Endodermal cell (in vitro differentiated cells): Measurements from ENCODE around the gene DENR. TPM values are rescaled to one million over a fixed set of nuclear protein-coding genes. Genes with fewer than 3 reads are reported as not detected.
"Not testable (repeated sequence)": the region's sequence is repeated elsewhere in the genome, so short reads cannot be mapped to it uniquely, and the experiment has no call there.

Source experiments
- DNase-seq: peaks from one replicate; pipeline ENCODE4 v3.0.0-alpha.2; 2017
- H3K27ac ChIP-seq: 2 replicates; pipeline ENCODE4 v1.5.1; 2013; ENCODE audit warnings: mild to moderate bottlenecking, low read depth, low read length, moderate library complexity
- H3K27me3 ChIP-seq: 2 replicates; pipeline ENCODE4 v1.6.1; 2013; ENCODE audit warnings: mild to moderate bottlenecking, low read length, moderate library complexity; ENCODE audit not compliant: insufficient read depth, control insufficient read depth, poor library complexity, severe bottlenecking
- H3K36me3 ChIP-seq: 2 replicates; pipeline ENCODE4 v1.7.0; 2013; ENCODE audit warnings: mild to moderate bottlenecking, low read length, moderate library complexity; ENCODE audit not compliant: control insufficient read depth, insufficient read depth
- H3K4me1 ChIP-seq: one replicate; pipeline ENCODE4 v1.7.0; 2013; ENCODE audit warnings: low read length; ENCODE audit not compliant: control insufficient read depth, insufficient read depth
- H3K4me3 ChIP-seq: 2 replicates; pipeline ENCODE4 v1.5.1; 2013; ENCODE audit warnings: mild to moderate bottlenecking, low read length, moderate library complexity
- H3K9ac ChIP-seq: 2 replicates; pipeline ENCODE4 v1.6.1; 2013; ENCODE audit warnings: mild to moderate bottlenecking, low read length, moderate library complexity; ENCODE audit not compliant: poor library complexity, severe bottlenecking; ENCODE audit errors: extremely low read depth
- H3K9me3 ChIP-seq: 2 replicates; pipeline ENCODE4 v1.6.1; 2013; ENCODE audit warnings: mild to moderate bottlenecking, low read length, moderate library complexity; ENCODE audit not compliant: control insufficient read depth
- H3K27ac Mint-ChIP-seq: 2 replicates; pipeline ENCODE4 v1.8.0; 2020; ENCODE audit warnings: mixed read lengths
- H3K27me3 Mint-ChIP-seq: 2 replicates; pipeline ENCODE4 v1.8.0; 2021; ENCODE audit warnings: mild to moderate bottlenecking, mixed read lengths; ENCODE audit not compliant: insufficient read depth
- H3K36me3 Mint-ChIP-seq: 2 replicates; pipeline ENCODE4 v1.8.0; 2020; ENCODE audit warnings: low read depth, mixed read lengths
- H3K4me1 Mint-ChIP-seq: 2 replicates; pipeline ENCODE4 v1.8.0; 2020; ENCODE audit warnings: mixed read lengths
- H3K4me3 Mint-ChIP-seq: 2 replicates; pipeline ENCODE4 v1.8.0; 2020; ENCODE audit warnings: mild to moderate bottlenecking, moderate library complexity, mixed read lengths
- H3K9me3 Mint-ChIP-seq: 2 replicates; pipeline ENCODE4 v1.8.0; 2020; ENCODE audit warnings: mild to moderate bottlenecking, mixed read lengths
- CTCF ChIP-seq: fragments of 200-600 bp; sonication (generic); conservative IDR thresholded peaks from 2 replicates; pipeline ENCODE4 v1.5.0; 2021; ENCODE audit warnings: antibody characterized with exemption, mild to moderate bottlenecking
- WGBS, 2 experiments: methylation state at CpG; one replicate each; pipeline versions ENCODE4 v1.1.5 to v1.1.7; 2013; ENCODE audit warnings: missing lambda C conversion rate in 2 of 2, mixed read lengths in 1 of 2; ENCODE audit not compliant: insufficient coverage in 1 of 2, insufficient read length in 1 of 2; 5-methylcytosine and 5-hydroxymethylcytosine counted together
- total RNA-seq, 2 donors: library from RNA; stranded (reverse); fragmentation: NEBNext Ultra II Directional in 1 of 2; extraction: Animal tissue kit (Norgen Biotek cat#: 25700) in 1 of 2; gene quantifications; 2 replicates in 1 of 2; 3 replicates in 1 of 2; pipeline ENCODE4 v1.2.1, GENCODE V29; 2021

The DENR gene
- total RNA-seq, 2 donors from 2014 or later = 85.8 to 86.1 TPM

- not testable (repeated sequence) for H3K9me3 ChIP-seq, H3K36me3 Mint-ChIP-seq, H3K9ac ChIP-seq, H3K27ac ChIP-seq, H3K9me3 Mint-ChIP-seq, H3K27me3 ChIP-seq, H3K4me3 ChIP-seq, H3K27ac Mint-ChIP-seq, H3K4me1 Mint-ChIP-seq, H3K27me3 Mint-ChIP-seq, DNase-seq, H3K4me1 ChIP-seq, H3K4me3 Mint-ChIP-seq, H3K36me3 ChIP-seq
- 85 to 100% methylated on average over 1 of the region's 1 CpG for WGBS, 2 experiments
These were observed 41.4 kb upstream of the DENR start for GRCh38 chr12:122711266-122711665.

GRCh38 chr12:122713491-122714188 is 39.0 kb upstream of the DENR start:
- 87% methylated on average over 3 of the region's 10 CpGs; no CpG with 5 or more reads in 1 of the 2 experiments for WGBS, 2 experiments
- not testable (repeated sequence) for H3K27ac ChIP-seq, DNase-seq, H3K27me3 ChIP-seq, H3K36me3 ChIP-seq, H3K9ac ChIP-seq, H3K27me3 Mint-ChIP-seq, H3K27ac Mint-ChIP-seq, H3K9me3 Mint-ChIP-seq, H3K4me1 ChIP-seq, H3K36me3 Mint-ChIP-seq, H3K4me1 Mint-ChIP-seq, H3K9me3 ChIP-seq, H3K4me3 Mint-ChIP-seq, H3K4me3 ChIP-seq

GRCh38 chr12:122715211-122715610 is 37.4 kb upstream of the DENR start:
- not testable (repeated sequence) for DNase-seq, H3K4me1 ChIP-seq, H3K27me3 Mint-ChIP-seq, H3K36me3 ChIP-seq, H3K36me3 Mint-ChIP-seq, H3K27ac Mint-ChIP-seq, H3K4me3 Mint-ChIP-seq, H3K27me3 ChIP-seq, H3K4me1 Mint-ChIP-seq, H3K9me3 Mint-ChIP-seq, H3K4me3 ChIP-seq, H3K9ac ChIP-seq, H3K27ac ChIP-seq, H3K9me3 ChIP-seq
- 94% methylated on average over 5 to 6 of the region's 6 CpGs for WGBS, 2 experiments

- H3K4me3 ChIP-seq, H3K9ac ChIP-seq, DNase-seq, H3K27me3 ChIP-seq, H3K27ac Mint-ChIP-seq, H3K27me3 Mint-ChIP-seq, H3K36me3 ChIP-seq, H3K4me1 ChIP-seq, H3K27ac ChIP-seq, H3K4me1 Mint-ChIP-seq, H3K4me3 Mint-ChIP-seq, H3K9me3 Mint-ChIP-seq, H3K36me3 Mint-ChIP-seq, H3K9me3 ChIP-seq: not testable (repeated sequence)
- 93 to 94% methylated on average over 3 to 9 of the region's 10 CpGs for WGBS, 2 experiments
These were observed 36.0 kb upstream of the DENR start, which contains the start of gene HCAR3 for GRCh38 chr12:122716658-122717057. Gene HCAR3 (minus strand): TSS chr12:122716811. CDS start chr12:122716737, 74 bp downstream.

GRCh38 chr12:122721057-122721545 is 31.5 kb upstream of the DENR start:
- Mint-ChIP-seq H3K27ac (no peak overlapping the region), H3K27me3 (no peaks in the 10 kb centered on the region), H3K4me1 (peaks cover 6% of the 10 kb centered on the region), H3K4me3 (no peak overlapping the region), H3K36me3 (no peaks in the 10 kb centered on the region), H3K9me3 (no peaks in the 10 kb centered on the region)
- DNase-seq = no peak
- Histone ChIP-seq H3K9me3 (no peaks in the 10 kb centered on the region), H3K36me3 (no peaks in the 10 kb centered on the region), H3K9ac (no peak overlapping the region), H3K27me3 (no peaks in the 10 kb centered on the region), H3K4me1 (no peaks in the 10 kb centered on the region), H3K27ac (no peak overlapping the region), H3K4me3 (no peak overlapping the region)
- WGBS, 2 experiments = 93 to 95% methylated on average over 8 to 11 of the region's 11 CpGs
- no peak for TF ChIP-seq CTCF
